ENCODE data around the gene CEP295NL. TPM values are rescaled to one million over a fixed set of nuclear protein-coding genes. Genes with fewer than 3 reads are reported as not detected.
A peak's percentile ranks its signal among the peaks of the same experiment; 100 is the strongest.

The CEP295NL gene
- polyA plus RNA-seq, 2 of the 4 experiments (the other 2 are of a cell fraction): 0.10 to 0.13 TPM

- no peak for TF ChIP-seq TP53 (CRISPR knock-in tag; IDR thresholded peaks at IDR 0.05)
- TF ChIP-seq NPAS2 (CRISPR knock-in tag; IDR thresholded peaks at IDR 0.05; ENCODE audit: borderline replicate concordance): no peak
- TF ChIP-seq EP300 (IDR thresholded peaks at IDR 0.05): peak in 1 of 2 experiments; percentile 45; a peak in 1 of 5 replicates
- no peak for TF ChIP-seq PHF8 (IDR thresholded peaks at IDR 0.05; ENCODE audit: borderline replicate concordance, low read depth)
Measured at GRCh38 chr17:78933959-78934568, 31.1 kb upstream of the CEP295NL start (continued).

- FAIRE-seq (peak; percentile 98), ATAC-seq (peak; percentile 78 to 86), DNase-seq (ENCODE audit: low read depth in 1 of 2, low spot score in 1 of 2) (peak; percentile 96 to 99)
- Histone ChIP-seq H3K9me3 (no peaks in the 10 kb centered on the region), H3K4me1 (peaks cover 56% of the 10 kb centered on the region), H3K27ac (peak overlapping the region; percentile 91 to 97), H3K4me2 (peak overlapping the region; percentile 89), H3K4me3 (peak overlapping the region; percentile 26)
- ChIA-PET CTCF (interaction anchor here (0.8 to 13.7 kb wide), 5 partner anchors 25 to 67 kb away, joined by 3 to 169 read pairs (median 7); no protein-coding TSS in a partner anchor), POLR2A (interaction anchor here (0.6 to 3.5 kb wide), 7 partner anchors 9 to 94 kb away, joined by 3 to 20 read pairs (median 5); partner anchors contain the start of gene TIMP2)
- WGBS (ENCODE audit: missing lambda C conversion rate): 32% methylated on average over 18 of the region's 18 CpGs
- TF ChIP-seq USF2 (IDR thresholded peaks at IDR 0.05) (peak; percentile 48), PBX3 (IDR thresholded peaks at IDR 0.05) (0 out of 2 replicates have a peak, but pooled peaks have one; percentile 37), RNF2 (IDR thresholded peaks at IDR 0.05; ENCODE audit: borderline replicate concordance, low read depth) (no peak), EHMT2 (IDR thresholded peaks at IDR 0.05; ENCODE audit: low read depth) (no peak), GATA3 (IDR thresholded peaks at IDR 0.05; ENCODE audit: borderline replicate concordance) (peak; percentile 70; the same call in 1 of the 2 replicates), MAFK (IDR thresholded peaks at IDR 0.05; ENCODE audit: partially characterized antibody) (peak; percentile 45), E2F6 (IDR thresholded peaks at IDR 0.05; ENCODE audit: borderline replicate concordance, low read depth) (peak; percentile 75; the same call in 1 of the 2 replicates), CBX8 (IDR thresholded peaks at IDR 0.05) (no peak), HEYL (CRISPR knock-in tag; IDR thresholded peaks at IDR 0.05) (peak; percentile 16; the same call in 1 of the 2 replicates), CEBPB (IDR thresholded peaks at IDR 0.05) (peak in 1 of 2 experiments; percentile 65; a peak in 1 of 4 replicates), RARB (CRISPR knock-in tag; IDR thresholded peaks at IDR 0.05) (no peak), HOXB5 (CRISPR knock-in tag; IDR thresholded peaks at IDR 0.05) (peak; percentile 17; the same call in 1 of the 2 replicates), CHD2 (IDR thresholded peaks at IDR 0.05; ENCODE audit: low read length, partially characterized antibody) (no peak), TP53 (CRISPR knock-in tag; IDR thresholded peaks at IDR 0.05) (no peak), FOSL2 (IDR thresholded peaks at IDR 0.05) (peak; percentile 78), FOSL2 (CRISPR knock-in tag; IDR thresholded peaks at IDR 0.05) (peak; percentile 93), MAX (IDR thresholded peaks at IDR 0.05) (peak; percentile 91), ZFP36 (IDR thresholded peaks at IDR 0.05; ENCODE audit: borderline replicate concordance, partially characterized antibody) (peak; percentile 96), HDAC2 (IDR thresholded peaks at IDR 0.05) (no peak), ZNF302 (CRISPR knock-in tag; IDR thresholded peaks at IDR 0.05) (no peak), JUN (IDR thresholded peaks at IDR 0.05) (peak in 1 of 2 experiments; percentile 56; a peak in 3 of 5 replicates), NFE2L2 (conservative IDR thresholded peaks at IDR 0.05; ENCODE audit: low read length) (no peak), JUNB (IDR thresholded peaks at IDR 0.05) (peak; percentile 67; the same call in 1 of the 2 replicates), HOXB13 (CRISPR knock-in tag; IDR thresholded peaks at IDR 0.05; ENCODE audit: low read depth) (0 out of 2 replicates have a peak, but pooled peaks have one; percentile 69), RAD21 (conservative IDR thresholded peaks at IDR 0.05 in 1 of 2, IDR thresholded peaks at IDR 0.05 in 1 of 2) (0 out of 5 replicates have a peak, but pooled peaks of 1 of the 2 experiments have one; percentile 16), EP300 (IDR thresholded peaks at IDR 0.05) (no peak; a peak in 1 of 5 replicates), MYC (IDR thresholded peaks at IDR 0.05; ENCODE audit: borderline replicate concordance, low read length) (peak; percentile 40; the same call in 1 of the 2 replicates), FOSB (CRISPR knock-in tag; IDR thresholded peaks at IDR 0.05) (no peak), POLR2A (IDR thresholded peaks at IDR 0.05; ENCODE audit: low read length) (no peak)
Measured at GRCh38 chr17:78933025-78933958, 30.3 kb upstream of the CEP295NL start.

Data from A549 (cell line).